HG03045 (cell line): ENCODE measurements around the gene ADGRD1.
A peak's percentile ranks its signal among the peaks of the same experiment; 100 is the strongest.

Experiments used
- ATAC-seq: cut with Tn5 transposase; IDR thresholded peaks from one replicate; pipeline ENCODE4 v1.9.1; 2021; ENCODE audit warnings: mild to moderate bottlenecking, moderate library complexity; ENCODE audit not compliant: unreplicated experiment

The ADGRD1 gene

DNA sequence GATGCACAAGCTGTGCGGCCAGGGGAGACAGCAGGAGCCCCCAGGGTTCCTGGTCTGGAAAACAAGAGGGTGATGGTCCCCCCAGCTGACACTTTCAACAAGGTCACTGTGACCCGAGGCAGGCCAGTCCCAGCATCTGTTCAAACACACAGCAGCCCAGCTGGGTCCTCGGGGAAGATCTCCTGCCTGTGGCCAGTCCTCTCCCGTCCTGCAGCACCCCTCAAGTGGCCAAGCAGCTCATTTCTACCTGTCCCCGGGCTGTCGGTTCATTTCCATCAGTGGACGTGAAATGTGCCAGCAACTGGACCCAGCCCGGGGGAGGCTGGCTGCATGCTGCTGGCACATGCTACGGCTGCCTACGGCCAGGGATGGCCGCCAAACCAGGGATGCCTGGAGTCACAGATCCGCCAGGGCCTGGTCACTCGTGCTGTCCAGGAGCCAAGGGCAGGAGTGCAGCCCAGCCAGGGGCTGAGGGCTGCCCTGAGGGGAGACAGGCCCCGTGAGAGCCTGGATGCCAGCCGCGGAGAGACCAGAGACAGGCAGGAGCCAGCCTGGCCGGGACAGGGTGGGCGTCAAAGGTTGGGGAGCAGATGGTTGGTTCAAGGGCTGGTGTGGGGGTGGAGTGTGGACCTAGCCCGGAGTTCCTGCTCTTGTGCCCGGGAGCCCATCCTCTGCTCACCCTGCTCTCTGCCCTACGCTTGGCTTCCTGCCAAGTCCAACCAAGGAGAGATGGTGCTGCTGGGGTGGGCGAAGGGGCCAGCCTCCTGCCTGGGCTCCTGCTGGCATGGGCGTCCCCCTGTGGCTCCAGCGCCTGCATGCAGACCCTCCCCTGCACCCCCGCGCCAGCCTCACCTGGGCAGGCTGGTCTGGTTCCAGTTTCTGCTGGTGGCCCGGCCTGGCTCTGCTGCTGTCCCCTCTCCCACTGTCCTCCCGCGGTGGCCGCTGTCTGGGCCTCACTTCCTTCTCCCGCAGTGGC is 143.8 kb downstream of the ADGRD1 start:
- no peak for ATAC-seq

DNA sequence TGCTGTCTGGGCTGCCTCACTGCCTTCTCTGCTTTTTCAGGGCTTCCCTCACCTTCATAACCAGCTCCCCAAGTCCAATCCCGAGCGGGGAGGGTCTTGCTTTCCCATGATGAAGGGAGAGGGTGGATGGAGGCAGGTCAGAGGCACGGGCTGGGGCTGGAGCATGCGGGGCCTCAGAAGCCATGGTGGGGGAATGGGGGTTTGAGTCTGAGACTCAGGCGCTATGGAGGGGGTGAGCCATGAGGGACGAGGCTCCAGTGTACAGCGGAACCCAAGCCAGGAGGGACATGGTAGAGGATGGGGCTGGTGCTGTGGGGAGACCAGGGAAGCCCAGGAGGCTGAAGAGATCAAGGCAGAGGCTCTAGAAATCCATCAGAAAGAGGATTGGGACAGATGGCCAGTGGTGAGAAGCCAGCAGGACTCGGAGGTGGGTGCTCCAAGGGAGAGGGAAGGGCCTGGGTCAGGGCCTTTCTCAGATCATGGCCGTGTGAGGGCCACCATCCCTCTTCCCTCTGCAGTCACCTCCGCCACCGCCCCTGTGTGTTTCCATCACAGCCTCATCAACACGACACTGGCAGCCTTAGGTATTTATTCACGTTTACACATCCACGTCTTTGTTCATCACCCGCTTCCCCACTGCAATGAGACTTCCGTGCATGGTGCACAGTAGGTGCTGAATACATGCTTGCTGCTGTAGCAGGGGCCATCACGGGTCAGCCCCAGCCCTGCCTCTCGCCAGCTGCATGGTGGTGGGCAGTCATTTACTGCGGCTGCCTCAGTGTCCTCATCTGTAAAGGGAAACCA is 144.7 kb downstream of the ADGRD1 start:
- no peak for ATAC-seq

DNA sequence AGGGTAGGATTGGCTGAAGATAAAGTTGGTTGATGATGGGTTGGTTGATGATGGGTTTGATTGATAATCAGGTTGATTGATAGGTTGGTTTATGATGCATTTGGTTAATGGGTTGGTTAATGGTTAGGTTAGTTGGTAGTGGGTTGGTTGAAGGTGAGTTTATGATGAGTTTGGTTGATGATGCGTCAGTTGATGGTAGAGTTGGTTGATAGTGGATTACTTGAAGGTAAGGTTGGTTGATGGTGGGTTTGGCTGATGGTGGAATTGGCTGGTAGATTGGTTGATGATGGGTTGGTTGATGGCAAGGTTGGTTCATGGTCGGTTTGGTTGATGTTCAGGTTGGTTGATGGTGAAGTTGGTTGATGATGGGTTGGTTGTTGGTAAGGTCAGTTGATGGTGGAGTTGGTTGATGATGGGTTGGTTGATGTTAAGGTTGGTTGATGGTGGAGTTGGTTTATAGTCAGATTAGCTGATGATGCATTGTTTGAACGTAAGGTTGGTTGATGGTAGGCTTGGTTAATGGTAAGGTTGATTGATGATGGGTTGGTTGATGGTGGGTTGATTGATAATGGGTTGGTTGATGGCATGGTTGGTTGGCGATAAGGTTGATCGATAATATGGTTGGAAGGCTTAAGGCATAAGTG is 146.4 kb downstream of the ADGRD1 start:
- ATAC-seq = no peak

DNA sequence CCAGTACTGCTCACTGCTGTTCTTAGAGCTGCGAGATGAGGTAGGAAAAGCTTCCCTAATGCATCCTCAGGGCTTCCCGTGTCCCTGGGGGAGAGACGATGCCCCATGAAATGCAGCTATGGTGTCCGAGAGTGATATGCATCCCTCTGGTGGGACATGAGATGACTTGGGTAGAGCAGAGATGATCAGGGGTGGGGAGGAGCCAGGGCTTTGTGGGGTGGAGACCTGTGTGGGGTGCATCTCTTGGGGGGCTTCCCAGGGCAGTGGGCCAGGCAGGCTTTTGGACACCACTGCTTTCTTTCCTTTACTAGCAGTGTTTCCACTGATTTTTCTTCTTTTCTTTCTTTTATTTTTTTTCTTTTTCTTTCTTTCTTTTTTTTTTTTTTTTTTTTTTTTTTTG is 147.3 kb downstream of the ADGRD1 start:
- ATAC-seq = no peak

DNA sequence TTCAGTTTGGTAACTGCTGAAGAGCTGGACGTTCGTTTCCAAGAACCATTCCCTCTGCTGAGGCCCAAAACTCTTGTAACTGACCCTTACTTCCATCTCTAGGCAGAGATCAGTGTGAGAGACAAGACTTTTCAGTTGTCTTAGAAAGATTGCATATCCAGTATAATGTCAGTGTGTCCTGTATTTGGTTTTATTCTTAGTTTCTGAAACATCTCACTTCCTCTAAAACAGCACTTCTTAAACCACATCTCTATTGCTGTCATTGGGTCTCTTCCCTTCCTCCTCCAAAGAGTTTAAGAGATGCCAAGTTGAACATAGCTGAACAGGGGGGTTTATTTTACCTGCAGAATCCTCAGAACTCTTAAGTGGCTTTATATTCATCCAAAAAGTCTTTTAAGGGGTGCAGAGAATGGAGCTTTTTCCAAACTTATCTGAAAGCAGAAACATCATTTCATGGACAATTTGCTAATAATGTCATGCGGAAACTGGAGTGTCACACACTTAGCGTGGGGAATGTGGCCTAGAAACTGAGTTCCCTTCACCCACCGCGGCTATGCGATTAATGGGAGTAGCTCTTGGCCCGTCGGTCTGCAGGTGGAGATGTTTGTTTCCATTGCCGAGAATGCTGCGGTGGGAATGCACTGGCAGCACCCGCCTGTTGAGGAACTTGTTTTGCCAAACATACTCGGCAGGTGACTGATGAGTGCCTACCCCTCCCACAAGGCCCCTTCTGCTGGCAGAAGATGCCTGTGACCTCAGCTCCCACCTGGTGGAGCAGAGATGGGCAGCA is 148.2 kb downstream of the ADGRD1 start:
- no peak for ATAC-seq

DNA sequence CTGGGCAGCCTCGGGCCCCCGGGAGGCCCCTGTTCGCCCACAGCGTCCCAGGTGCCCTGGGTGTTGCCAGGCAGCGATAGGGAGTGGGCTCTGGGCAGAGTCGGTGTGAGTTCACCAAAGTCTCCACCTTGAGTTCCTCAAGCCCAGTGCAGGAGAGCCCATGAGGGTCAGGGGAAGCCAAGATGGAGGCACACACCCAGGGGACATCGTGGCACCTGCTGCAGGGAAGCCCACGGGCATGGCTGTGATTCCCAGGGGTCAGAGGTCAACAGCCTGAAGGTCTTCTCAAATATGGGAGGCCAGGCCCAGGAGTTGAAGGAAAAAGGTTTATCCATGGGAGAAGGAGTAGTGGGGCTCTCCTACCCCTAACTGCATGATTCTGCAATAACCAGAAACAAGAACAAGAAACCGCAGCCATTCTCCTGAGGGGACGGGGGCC is 148.8 kb downstream of the ADGRD1 start:
- no peak for ATAC-seq

DNA sequence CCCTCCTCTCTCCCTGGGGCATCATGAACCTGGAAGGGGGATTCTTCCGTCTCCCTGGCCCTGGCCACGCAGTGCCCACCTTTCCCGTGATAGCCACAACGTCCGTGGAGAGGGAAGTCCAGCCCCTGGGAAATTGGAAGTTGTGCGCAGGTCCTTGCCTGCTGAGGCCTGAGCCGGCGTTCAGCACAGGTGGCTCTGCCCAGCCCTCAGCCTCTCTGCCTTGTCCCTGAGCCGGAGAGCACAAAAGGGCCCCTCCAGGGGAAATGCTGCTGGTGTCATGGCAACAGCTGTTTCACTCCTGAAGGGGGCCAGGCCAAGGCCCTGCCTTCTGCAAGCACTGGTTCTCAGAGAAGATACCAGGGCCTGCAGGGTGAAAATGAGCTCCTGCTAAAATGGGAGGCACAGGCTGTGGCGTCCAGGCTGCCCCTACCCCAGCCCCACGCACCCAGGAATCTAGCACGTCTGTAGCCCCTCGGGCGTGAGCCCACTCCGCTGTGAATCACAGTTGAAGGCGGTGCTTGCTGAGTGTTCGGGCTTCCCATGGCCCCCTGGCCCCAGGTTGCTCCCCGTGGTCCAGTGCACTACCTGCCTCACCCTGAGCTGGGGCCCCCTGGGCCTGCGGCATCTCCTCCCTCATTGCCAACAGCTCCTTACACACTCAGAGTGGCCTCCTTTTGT is 149.4 kb downstream of the ADGRD1 start:
- no peak for ATAC-seq

DNA sequence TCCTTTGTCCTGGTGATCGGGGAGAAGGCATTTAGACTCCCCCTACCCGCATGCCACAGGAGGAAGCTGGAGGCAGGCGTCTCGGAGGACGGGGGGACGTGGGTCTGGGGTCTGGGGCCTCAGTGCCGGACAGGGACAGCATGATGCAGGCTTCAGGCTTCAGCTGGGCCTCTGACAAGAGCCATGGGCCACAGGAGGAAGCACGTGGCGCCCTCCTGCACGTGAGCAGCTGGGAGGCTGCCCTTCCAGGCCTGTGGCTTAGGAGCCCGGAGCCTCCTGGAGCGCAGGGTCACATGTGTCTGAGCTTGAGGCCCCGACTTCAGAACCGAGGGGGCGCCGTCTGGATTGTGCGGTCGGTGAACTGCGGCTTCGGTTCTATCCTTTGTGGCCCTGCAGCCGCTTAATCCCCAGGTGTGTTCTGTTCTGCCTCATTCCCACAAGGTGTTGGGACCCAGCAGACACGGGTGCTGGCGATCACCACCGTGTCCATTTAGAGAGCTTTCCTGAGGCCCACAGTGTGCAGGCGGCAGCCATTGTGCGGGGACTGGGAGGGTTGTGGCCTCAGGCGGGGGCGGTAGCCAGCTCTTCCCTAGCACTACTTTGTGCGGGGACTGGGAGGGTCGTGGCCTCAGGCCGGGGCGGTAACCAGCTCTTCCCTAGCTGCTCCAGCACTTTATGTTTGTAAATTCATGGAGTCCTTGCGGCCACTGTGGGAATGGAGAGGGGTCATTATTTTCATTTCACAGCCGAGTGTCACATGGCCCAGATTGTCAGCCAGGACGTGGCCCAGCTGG is 150.2 kb downstream of the ADGRD1 start:
- ATAC-seq = no peak

DNA sequence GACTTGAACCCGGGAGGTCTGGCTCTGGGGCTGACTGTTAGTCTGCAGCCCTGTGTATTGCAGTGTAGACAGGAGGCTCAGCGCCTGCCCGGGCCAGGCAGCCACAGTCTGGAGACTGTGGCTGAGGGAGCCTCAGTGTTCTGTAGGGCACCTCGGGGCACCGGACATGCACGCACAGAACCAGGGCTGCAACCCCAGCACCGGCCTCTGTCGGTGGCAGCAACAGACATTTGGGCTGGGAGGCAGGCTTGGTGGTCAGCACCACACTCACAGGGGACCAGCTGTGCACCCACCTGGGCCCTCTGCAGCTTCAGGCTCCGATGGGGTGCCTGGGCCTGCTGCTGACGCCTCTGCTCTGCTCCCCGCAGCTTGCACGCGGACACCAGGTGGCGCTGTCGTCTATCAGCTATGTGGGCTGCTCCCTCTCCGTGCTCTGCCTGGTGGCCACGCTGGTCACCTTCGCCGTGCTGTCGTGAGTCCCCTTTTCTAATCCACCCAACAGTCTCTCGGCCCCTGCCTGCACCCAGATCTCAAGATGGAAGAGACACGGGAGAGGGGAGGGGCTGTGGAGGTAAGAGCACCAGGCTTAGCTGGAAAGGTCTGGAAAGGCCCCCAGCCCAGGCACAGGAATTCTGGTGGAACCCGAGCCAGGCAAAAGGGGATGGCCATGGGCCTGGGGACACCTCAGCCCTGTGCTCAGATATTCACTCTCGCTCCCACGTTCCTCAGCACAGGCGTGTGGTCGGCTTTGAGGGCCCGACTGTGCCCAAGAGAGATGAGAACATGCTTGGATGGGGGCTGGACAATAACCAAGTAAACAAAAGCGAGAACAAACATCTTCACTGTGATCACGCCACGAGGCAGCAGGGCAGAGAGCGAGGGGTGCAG is 151.0 kb downstream of the ADGRD1 start:
- ATAC-seq = peak; percentile 69

DNA sequence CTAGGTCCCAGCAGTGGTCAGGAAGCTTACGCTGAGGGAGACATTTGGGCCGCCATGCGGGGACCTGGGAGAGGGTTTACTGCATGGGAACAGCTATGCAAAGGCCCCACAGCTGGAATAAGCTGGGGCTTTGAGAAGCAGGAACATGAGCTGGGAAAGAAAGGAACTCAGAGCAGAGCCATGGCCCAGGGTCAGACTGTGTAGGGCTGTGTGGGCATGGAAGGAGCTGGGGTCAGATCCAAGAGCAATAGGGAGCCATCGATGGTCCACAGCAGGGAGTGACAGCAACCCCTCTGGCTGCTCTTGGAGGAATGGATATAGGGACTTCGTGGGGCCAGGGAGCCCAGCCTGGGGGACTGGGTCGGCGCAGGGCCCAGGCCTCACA is 151.6 kb downstream of the ADGRD1 start:
- no peak for ATAC-seq

DNA sequence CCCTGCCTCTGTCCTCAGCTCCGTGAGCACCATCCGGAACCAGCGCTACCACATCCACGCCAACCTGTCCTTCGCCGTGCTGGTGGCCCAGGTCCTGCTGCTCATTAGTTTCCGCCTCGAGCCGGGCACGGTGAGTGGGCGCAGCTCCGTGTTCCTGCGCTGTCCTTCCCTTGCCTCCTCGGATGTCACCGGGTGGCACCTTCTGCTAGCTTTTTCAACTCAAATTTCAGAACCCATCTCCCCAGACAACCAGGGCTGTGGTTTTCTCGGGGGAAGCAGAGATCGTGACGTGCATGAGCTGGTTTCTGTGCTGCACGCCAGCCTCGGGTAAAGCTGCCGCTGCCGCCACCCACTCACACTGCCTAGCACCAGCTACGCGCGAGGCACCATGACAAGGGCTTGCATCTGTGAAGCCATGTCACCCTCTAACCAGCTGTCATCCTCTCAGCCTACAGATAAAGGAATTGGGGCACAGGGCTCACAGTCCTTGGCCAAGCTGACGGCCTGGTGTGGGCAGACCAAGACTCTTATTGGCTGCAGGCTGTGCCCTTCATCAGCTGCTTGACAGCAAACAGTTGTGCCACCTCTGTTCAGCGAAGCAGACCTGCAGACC is 152.1 kb downstream of the ADGRD1 start:
- ATAC-seq = no peak

DNA sequence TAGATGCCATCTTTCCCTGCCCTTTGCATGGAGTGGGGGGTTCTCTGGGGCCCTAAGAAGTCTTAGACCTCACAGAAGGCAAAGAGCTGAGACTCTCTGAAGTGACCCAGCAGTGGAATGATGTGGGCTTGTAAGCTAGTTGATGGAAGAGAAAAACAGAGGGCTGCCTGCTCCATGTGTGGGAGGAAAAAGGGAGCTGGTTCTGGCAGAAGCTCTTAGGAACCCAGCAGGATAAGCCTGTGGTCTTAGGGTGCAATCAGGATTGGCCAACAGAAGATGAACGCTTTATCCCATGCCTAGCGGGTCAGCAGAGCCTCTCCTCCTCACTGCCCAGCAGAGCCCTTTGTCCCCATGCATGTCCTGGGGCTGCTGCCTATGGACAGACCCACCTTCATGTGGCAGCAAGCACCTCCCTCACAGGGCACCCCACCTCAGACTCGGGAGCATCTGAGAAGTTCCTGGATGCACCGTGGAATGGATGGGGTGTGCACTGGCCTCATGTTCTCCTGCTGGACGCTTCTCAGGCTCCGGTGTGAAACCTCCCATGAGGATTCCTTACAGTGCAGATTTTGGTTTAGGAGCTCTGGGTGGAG is 152.7 kb downstream of the ADGRD1 start:
- no peak for ATAC-seq

DNA sequence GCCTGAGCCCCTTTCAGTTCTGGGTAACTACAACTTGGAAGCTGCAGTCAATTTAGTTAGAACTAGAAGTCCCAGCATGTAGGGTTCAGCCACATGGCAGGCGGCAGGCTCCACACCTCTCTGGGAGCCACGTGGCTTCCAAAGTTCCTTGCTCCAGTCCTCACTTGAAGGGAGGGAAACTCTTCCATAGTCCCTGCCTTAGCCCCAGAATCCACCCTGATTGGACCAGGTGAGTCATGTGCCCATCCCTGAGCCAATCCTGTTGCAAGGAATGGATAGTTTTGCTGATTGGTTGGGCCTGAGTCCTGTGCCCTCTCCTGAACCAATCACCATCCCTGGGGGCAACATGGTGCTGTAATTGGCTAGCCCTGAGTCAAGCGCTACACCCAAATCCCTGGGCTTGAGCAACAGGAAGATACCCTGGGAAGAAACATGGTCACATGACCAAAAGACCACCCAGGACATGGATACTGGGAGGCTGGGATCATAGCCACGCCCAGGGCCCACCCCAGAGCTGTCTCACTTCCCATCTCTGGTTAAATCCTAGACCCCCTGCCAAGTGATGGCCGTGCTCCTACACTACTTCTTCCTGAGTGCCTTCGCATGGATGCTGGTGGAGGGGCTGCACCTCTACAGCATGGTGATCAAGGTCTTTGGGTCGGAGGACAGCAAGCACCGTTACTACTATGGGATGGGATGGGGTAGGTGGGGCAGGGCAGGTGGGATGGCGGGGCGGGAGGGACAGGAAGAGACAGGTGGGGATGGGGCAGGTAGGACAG is 154.7 kb downstream of the ADGRD1 start:
- ATAC-seq = no peak

DNA sequence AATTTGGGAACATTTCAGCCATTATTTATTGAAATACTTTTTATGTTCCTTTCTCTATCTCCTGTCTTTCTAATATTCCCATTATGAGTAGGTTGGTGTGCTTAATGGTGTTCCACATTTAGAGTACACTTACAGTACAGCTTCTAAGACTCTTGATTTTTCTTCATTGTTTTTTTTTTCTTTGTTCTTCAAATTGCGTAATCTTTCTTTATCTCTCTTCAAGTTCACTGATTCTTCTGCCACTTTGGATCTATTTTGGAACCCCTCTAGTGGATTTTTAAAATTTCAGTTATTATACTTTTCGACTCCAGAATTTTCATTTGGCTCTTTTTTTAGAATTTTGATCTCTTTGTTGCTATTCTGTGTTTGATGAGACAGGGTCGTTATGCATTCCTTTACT is 157.7 kb downstream of the ADGRD1 start:
- ATAC-seq = no peak

DNA sequence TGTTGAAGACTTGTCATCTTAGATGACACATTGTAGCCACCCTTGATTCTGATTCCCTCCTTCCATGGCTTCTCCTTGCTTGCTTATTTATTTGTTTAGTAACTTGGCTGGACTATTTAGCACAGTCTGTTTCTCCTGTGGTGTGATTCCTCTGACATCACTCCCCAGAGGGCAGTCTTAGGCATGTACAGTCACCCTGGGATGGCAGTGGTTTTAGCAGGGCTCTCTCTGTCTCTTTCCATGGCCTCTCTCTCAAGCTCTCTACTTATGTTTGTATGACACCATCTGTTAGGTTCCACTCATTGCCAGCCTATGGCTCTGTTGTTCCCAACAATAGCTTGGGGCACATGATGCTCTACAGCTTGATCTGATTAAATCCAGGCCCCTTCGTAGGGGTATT is 158.3 kb downstream of the ADGRD1 start:
- ATAC-seq = no peak

DNA sequence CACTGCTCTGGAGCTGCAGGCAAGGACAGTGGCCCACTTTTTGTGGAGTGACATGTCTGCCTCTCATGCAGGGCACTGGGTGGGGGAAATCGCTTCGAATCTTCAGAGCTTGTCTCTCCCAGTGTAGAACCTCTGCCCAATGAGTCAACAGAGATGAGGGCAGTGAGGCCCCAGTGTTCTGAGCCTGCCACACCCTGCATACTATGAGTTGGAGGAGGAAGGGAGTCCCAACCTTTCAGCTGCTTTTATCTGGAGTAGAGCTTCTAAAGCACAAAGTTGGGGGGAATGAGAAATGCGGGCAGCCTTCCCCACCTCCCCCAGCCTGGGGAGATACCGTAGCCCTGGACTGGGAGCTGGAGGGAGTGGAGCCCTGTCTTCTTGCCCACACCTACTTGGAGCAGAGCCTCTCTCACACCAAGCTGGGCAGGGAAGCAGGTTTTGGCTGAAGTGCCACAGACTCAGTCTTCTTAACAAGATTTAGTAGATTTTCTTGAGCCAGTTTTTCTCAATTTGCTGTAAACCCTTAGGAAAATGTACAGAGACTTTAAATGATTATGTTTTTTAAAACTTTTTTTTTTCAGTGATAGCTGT is 159.1 kb downstream of the ADGRD1 start:
- no peak for ATAC-seq
